ENCODE measurements around the gene PIGZ. TPM values are rescaled to one million over a fixed set of nuclear protein-coding genes. Genes with fewer than 3 reads are reported as not detected.

Gene PIGZ
- total RNA-seq, 1 donor from 2014 or later: 1.8 TPM

GRCh38 chr3:196990601-196991007 lies 22.0 kb upstream of the PIGZ start:
- no peaks in the 10 kb centered on the region for H3K4me1 Mint-ChIP-seq
- no peaks in the 10 kb centered on the region for H3K9me3 Mint-ChIP-seq
- no peak for DNase-seq
- no peak overlapping the region for H3K27ac Mint-ChIP-seq
- no peaks in the 10 kb centered on the region for H3K36me3 Mint-ChIP-seq (ENCODE audit: low read depth)
- CTCF ChIA-PET: no interaction called here
- POLR2A ChIA-PET: interaction anchor here (0.6 kb wide), 1 partner anchor 131 kb away, joined by 3 read pairs; no protein-coding TSS in a partner anchor
- no peak for ATAC-seq (ENCODE audit: low read depth)
- peaks cover 2% of the 10 kb centered on the region for H3K27me3 Mint-ChIP-seq
- H3K4me3 Mint-ChIP-seq: no peak overlapping the region
- TF ChIP-seq CTCF (IDR thresholded peaks at IDR 0.05): no peak
- intact Hi-C loops (cut with micrococcal nuclease): no loop called here

- POLR2A ChIA-PET: no interaction called here
- no peaks in the 10 kb centered on the region for H3K9me3 Mint-ChIP-seq
- H3K27ac Mint-ChIP-seq: no peak overlapping the region
- peaks cover 6% of the 10 kb centered on the region for H3K27me3 Mint-ChIP-seq
- intact Hi-C loops (cut with micrococcal nuclease): no loop called here
- ATAC-seq (ENCODE audit: low read depth) (no peak), DNase-seq (no peak)
- H3K4me3 Mint-ChIP-seq: no peak overlapping the region
- no peak for TF ChIP-seq CTCF (IDR thresholded peaks at IDR 0.05)
- CTCF ChIA-PET: no interaction called here
- no peaks in the 10 kb centered on the region for H3K4me1 Mint-ChIP-seq
- H3K36me3 Mint-ChIP-seq (ENCODE audit: low read depth): no peaks in the 10 kb centered on the region
These were observed 21.2 kb upstream of the PIGZ start for GRCh38 chr3:196989721-196990262.

- Mint-ChIP-seq H3K4me1 (no peaks in the 10 kb centered on the region), H3K27me3 (peaks cover 12% of the 10 kb centered on the region), H3K4me3 (no peak overlapping the region), H3K27ac (no peak overlapping the region), H3K9me3 (peaks cover 3% of the 10 kb centered on the region), H3K36me3 (ENCODE audit: low read depth) (no peaks in the 10 kb centered on the region)
- DNase-seq: no peak
- intact Hi-C loops (cut with micrococcal nuclease): no loop called here
- ATAC-seq (ENCODE audit: low read depth): no peak
- CTCF ChIA-PET: no interaction called here
- POLR2A ChIA-PET: no interaction called here
- TF ChIP-seq CTCF (IDR thresholded peaks at IDR 0.05): no peak
These were observed 19.8 kb upstream of the PIGZ start for GRCh38 chr3:196988241-196989029.

GRCh38 chr3:196987022-196987421 lies 18.4 kb upstream of the PIGZ start:
- CTCF ChIA-PET: no interaction called here

More at GRCh38 chr3:196987022-196987421, 18.4 kb upstream of the PIGZ start:
- intact Hi-C loops (cut with micrococcal nuclease): no loop called here
- DNase-seq (no peak), ATAC-seq (ENCODE audit: low read depth) (no peak)
- H3K36me3 Mint-ChIP-seq (ENCODE audit: low read depth): no peaks in the 10 kb centered on the region
- H3K27ac Mint-ChIP-seq: no peak overlapping the region
- POLR2A ChIA-PET: interaction anchor here (0.7 to 1.5 kb wide), 2 partner anchors 9 to 42 kb away, joined by 4 to 7 read pairs; partner anchors contain the start of gene MELTF
- no peak for TF ChIP-seq CTCF (IDR thresholded peaks at IDR 0.05)
- peaks cover 8% of the 10 kb centered on the region for H3K9me3 Mint-ChIP-seq
- H3K4me1 Mint-ChIP-seq: no peaks in the 10 kb centered on the region
- H3K27me3 Mint-ChIP-seq: peaks cover 12% of the 10 kb centered on the region
- H3K4me3 Mint-ChIP-seq: no peak overlapping the region
